Fibroblast of peridontal ligament (primary cell): ENCODE measurements around the gene ACSM4.
"Not testable (repeated sequence)": the region's sequence is repeated elsewhere in the genome, so short reads cannot be mapped to it uniquely, and the experiment has no call there.

Experiments used
- DNase-seq: peaks from one replicate; pipeline ENCODE4 v3.0.0-alpha.2; 2010; ENCODE audit errors: extremely low read depth

Gene ACSM4, protein sequence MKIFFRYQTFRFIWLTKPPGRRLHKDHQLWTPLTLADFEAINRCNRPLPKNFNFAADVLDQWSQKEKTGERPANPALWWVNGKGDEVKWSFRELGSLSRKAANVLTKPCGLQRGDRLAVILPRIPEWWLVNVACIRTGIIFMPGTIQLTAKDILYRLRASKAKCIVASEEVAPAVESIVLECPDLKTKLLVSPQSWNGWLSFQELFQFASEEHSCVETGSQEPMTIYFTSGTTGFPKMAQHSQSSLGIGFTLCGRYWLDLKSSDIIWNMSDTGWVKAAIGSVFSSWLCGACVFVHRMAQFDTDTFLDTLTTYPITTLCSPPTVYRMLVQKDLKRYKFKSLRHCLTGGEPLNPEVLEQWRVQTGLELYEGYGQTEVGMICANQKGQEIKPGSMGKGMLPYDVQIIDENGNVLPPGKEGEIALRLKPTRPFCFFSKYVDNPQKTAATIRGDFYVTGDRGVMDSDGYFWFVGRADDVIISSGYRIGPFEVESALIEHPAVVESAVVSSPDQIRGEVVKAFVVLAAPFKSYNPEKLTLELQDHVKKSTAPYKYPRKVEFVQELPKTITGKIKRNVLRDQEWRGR

DNA sequence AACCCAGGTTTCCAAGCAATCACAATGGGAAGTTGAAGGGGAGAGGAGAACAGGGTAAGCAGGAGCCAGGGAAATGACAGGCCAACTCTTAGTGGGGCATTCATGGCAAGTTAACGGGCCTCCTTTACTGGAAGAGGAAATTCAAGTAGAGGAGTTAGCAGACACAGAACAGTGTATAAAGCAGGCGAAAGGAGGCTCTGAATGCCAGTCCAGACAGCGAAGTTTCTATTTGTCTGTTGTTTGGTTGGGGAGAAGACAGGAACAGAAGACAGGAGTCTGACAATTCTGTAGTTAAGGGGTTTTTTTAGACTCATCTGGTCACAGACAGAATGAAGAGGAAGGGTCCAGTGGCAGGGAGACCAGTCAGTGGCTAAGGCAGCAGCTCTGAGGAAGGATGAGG lies at the start of gene ACSM4:
TSS of gene ACSM4 (plus strand) at position 301 of the 400 bp plus-strand sequence. CDS start 260 bp downstream, outside the sequence.
- no peak for DNase-seq

DNA sequence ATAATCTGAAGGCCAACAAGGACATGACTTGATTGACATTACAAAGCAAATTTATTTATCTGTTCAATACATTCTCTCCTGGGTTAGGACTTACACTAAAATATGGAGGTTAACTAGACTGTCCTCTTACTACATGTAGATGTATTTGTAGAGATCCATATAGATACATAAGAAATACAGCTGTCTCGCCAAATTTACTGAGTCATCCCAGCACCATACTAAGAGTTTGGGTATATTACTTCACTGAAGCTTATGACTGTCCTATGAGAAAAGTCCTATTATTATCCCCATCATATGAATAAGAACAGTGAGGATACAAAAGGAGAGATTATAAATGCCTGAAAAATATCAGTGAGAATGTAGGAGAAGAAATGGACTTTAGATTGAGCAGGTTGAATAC lies 44.8 kb upstream of the ACSM4 start:
- no peak for DNase-seq

DNA sequence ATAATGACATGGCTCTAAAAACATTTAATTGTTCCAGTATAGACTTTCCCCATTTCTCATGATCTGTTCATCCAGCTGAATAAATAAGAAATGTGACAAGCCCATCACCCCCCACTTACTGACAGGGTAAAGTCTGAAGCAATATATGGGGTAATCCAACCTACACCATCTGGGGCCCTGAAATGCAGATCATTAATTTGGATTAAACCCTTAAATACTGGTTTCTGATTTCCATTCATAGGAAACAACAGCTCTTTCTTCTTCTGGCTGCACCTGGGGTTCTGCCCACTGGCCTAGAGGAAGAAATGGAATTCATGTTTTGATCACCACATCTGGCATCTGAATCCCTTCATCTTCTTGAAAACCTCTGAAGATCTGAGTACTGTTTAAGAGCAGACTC lies 39.3 kb upstream of the ACSM4 start:
- DNase-seq, result no peak

DNA sequence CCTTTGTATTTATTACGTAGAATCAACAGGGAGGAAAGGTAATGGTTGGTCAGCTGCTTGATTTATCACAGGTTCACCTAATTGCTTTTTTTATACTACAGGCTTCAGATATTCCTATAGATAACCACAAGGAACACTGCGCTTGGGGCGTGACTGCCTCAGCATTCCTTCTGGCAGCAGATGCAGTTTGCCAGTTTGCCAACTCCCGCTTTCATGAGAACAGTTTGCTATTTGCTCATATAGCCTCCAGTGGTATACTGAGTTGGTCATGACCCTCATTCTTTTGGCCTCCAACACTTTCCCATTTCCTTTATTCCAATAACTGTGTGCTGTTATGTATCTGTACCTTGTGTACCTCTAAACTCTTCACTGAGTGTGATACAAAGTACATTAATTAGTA lies 38.6 kb upstream of the ACSM4 start:
- no peak for DNase-seq

DNA sequence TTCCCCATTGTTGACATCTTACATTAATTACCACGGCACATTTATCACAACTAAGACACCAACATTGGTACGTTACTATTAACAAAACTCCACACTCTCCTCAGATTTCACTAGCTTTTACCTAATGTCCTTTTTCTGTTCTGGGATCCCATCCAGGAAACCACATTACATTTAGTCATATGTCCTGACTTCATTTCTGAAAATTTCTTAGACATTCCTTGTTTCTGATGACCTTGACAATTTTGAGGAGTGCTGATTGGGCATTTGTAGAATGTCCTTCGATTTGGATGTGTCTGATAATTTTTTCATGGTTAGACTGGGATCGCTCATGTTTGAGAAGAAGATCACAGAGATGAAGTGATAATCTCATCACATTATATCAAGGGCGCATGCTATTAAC lies 34.6 kb upstream of the ACSM4 start:
- DNase-seq, result peak; percentile 2

DNA sequence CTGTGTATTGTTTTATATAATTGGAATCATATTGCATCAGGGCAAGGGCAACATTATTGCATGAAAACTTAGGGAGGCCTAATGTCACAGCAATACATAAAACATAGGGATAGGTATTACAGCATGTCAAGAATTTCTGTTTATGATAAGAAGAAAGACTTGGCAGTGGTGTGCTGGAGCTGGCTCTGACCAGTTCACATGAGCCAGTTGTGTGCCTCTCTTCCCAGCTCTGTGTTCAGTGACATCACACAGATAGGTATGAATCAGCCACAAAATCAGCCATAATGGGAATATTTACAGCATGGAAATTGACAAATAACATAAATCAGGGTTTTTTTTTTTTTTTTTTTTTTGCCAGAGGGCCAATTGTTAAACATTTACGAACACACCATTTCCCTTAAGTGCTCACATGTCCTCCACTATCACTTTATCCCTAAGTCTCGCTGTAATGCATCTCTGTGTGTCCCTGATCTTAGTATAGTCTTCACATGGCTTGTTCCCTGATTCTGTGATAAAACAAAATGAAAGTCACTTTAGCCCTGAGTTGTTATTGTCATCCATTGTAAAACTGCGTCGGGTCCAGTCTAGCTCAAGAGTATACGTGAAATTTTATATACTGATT lies 31.9 kb upstream of the ACSM4 start:
- no peak for DNase-seq

DNA sequence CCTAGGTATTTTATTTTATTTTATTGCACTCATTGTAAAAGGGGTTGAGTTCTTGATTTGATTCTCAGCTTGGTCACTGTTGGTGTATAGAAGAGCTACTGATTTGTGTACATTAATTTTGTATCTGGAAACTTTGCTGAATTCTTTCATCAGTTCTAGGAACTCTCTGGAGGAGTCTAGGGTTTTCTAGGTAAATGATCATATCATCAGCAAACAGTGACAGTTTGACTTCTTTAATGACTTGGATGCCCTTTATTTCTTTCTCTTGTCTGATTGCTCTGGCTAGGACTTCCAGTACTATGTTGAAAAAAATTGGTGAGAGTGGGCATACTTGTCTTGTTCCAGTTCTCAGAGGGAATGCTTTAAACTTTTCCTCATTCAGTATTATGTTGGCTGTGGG lies 28.4 kb upstream of the ACSM4 start:
- DNase-seq, result not testable (repeated sequence)

DNA sequence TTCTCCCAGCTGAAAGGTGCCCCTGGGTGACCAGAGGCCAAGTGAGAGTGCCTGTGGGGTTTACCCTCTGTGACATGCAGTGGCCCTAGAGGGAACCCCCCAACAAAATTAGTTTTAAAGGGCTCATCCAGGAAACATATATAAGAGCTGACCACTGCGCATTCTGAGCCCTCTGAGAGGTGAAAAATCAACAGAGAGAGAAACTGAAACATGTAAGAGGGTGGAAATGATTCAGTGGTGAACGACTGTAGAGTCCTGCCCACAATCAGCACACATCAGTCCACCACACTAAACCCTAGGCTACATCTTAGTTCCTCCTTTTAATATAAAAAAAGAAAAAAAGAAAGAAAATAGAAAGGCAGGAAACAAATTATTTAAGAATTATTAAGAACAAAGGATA lies 21.0 kb upstream of the ACSM4 start:
- no peak for DNase-seq

DNA sequence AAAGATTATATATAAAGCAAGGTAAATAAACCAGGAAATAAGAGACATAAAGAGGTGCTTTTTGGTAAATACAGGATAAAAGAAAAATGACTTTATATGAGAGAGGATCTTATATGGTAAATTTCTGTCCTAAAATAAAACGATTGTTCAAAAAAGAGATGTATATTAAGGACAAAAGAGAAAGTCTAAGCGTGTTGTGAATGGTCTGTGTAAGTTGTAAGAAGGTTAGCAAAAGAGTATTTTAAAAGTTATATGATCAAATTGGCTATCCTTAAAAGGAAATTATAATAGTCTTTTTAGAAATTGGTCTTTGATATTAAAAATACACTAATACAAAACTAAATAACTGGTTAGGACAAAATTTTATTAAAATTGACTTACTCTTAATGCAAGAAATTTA lies 14.1 kb upstream of the ACSM4 start:
- peak; percentile 1 for DNase-seq

DNA sequence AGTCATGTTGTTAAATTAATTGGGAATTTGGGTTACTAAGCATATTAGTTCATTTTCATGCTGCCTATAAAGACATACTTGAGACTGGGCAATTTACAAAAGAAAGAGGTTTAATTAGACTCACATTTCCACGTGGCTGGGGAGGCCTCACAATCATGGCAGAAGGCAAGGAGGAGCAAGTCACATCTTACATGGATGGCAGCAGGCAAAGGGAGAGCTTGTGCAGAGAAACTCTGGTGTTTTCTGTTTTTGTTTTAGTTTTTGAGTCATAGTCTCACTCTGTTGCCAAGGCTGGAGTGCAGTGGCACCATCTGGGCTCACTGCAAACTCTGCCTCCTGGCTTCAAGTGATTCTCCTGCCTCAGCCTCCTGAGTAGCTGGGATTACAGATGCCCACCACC lies 13.3 kb upstream of the ACSM4 start:
- not testable (repeated sequence) for DNase-seq

DNA sequence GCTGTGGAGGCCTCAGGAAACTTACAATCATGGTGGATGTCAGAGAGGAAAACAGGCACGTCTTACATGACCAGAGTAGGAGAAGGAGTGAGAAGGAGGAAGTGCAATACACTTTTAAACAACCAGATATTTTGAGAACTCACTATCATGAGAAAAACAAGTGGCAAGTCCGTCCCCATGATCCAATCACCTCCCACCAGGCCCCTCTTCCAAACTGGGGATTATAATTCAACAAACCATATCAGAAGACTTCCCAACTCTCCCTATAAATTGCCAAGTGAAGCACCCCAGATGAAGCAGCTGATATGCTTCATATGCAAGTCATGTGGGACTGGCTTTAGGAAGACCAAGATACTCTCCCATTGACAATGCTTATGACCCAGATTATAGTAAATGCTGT lies 11.6 kb upstream of the ACSM4 start:
- DNase-seq, result no peak

DNA sequence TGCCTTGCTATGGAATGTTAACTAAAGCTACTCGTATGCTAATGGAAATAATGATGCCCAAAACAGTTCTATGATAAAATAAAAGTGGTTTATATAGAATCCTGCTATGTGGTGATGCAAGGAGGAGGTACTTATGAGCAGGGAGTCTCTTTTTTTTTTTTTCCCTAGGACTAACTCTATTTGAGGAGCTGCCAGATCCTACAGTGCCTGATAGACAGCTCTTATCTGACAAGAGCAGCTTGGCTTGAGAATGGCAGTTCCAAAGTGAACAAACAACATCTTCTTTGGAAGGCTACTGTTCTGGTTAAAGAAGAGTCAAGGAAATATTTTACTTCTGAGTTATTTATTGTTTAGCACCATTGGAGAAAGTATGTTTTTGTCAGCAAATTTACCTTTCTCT lies 10.2 kb upstream of the ACSM4 start:
- no peak for DNase-seq

DNA sequence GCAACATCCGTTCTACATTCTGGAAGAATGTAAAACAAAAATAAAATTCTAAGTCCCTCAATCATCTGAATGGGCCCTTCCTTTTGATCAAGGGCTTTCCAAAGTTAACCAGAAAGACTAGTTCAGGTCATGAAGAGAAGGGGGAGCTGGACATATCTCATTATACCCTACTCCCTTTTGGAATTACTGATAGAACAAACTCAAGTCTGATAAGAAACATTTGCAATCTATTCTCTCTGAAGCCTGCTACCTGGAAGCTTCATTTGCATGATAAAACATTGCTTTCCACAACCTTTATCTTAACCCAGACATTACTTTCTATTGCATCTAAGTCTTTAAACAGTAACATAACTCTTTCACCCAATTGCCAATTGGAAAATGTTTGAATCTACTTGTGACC lies 8.3 kb upstream of the ACSM4 start:
- no peak for DNase-seq

DNA sequence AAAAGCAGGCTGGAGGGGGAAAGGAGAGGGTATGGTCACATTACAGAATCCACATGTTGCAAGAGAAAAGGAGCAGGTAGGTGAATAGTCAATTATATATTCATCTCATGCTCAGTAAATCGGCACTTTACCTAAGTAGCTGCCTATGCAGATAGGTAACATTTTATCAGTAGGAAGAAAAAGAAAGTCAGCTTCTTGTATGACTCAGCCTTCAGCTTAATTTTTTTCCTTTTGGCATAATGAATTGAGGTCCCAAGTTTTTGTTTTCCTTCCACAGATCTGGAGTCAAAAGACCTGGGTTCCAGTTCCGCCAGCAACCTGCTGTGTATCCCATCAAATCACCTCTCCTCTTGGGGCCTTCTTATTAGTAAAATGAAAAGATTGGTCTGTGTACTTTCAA lies 6.0 kb upstream of the ACSM4 start:
- DNase-seq, result no peak

DNA sequence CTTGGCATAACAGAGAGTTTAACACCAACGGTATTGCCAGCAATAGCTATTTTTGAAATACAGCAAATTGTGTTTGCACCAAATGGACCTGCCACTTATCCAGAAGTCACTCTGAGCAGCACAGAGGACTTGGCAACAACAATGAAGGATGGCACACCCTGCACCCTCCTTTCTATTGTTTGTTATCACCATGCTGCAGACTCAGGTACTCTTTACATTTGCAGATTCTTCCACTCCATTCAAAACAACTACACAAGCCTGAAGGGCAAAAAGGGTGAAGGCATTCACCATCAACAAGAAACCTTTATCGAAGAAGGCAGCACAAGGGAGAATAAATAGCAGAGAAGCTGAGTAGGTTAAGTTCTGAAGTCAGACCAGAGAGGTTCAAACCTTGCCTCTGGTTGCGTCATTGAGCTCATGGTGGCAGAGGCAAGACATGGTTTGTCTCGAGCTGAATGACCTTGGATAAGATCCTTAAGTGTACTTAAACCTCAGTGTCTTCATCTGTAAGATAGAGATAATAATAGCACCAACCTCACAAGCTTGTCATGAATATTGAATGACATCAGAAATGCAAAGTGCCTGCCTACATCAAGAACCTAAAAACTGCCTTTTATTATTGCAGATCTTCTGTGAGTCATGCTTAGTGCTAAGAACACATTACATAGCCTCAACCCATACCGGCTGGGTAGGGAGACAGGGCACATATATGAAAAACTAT lies 1.4 kb upstream of the ACSM4 start:
- no peak for DNase-seq

DNA sequence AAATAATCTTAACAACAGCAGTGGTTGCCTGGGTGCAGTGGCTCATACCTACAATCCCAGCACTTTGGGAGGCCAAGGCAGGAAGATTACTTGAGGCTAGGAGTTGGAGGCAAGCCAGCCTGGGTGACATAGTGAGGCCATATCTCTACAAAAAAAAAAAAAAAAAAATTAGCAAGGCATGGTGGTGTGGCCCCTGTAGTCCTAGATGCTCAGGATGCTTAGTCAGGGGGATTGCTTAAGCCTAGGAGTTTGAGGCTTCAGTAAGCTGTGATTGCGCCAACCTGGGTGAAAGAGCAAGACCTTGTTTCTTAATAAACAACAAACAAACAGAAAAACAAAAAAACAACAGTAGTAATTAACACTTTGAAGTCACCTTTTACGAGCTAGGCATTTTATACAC lies 642 bp upstream of the ACSM4 start:
- no peak for DNase-seq

DNA sequence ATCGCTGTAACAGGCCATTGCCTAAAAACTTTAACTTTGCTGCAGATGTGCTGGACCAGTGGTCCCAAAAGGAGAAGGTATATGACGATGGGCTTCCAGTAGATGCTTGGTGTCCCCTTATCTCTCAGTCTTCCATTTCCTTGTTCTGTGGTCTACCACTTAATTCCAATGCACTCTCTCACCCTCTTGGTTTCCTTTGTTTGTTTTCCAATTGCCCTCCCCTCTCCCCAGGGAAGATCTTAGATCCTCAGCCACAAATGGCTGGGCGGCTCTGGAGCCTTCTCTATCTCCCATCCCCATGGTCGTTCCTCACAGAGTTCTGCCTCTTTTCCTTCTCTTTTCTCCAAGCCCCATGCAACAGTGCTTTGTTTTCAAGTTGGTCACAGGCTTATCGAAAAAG lies 584 bp downstream of the ACSM4 start:
- DNase-seq, result no peak

DNA sequence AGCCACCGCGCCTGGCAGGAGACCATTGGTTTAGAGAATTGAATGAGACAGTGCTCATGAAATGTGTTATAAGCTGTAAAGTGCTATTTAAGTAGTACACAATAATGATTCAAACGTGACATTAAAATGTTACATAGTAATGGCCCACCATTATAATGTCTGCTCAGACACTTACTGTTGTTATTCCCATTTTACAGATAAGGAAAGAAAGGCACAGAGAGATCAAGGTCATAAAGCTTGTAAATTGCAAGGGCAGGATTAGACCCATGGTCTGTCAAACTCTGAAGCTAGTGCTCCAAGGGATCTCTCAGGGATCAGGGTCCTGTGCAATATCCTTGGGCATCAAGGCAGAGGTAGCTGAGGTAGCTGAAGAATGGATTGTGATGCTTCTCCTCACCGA lies 6.2 kb downstream of the ACSM4 start:
- DNase-seq, result no peak

DNA sequence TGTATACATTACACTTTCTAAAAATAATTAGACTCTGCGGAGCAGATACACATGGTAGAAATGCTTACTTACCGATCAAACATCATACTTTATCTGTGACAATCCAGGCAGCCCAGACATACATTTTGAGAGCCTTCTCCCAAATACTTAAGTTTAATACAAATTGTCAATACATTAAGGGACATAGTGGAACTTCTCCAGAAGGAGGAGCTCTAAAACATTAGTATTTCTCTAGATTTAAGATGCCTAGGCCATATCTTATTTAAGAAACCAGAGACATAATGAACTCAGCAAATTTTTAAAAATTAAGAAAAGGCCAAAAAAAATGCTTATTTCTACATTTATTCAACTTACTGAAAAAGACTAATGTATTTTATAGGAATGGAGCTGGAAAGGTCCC lies 16.1 kb downstream of the ACSM4 start:
- DNase-seq, result no peak

DNA sequence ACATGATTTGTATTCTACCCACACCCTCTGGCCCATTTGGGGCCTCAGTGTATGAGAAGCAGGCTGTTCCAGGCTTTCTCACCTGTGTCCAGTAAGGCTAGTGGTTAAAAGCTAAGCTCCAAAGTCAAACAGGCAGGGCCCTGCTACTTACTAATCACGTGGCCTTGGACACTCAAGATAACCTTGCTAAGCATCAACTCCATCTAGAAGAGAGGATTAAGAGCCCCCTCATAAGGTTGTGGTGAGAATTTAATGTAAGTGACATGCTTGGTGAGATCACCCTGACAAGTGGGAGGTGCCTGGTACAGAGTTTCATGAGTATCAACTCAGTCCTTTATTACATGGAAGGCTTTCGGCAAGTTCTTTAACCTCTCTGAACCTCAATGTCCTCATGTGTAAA lies 17.8 kb downstream of the ACSM4 start:
- no peak for DNase-seq

DNA sequence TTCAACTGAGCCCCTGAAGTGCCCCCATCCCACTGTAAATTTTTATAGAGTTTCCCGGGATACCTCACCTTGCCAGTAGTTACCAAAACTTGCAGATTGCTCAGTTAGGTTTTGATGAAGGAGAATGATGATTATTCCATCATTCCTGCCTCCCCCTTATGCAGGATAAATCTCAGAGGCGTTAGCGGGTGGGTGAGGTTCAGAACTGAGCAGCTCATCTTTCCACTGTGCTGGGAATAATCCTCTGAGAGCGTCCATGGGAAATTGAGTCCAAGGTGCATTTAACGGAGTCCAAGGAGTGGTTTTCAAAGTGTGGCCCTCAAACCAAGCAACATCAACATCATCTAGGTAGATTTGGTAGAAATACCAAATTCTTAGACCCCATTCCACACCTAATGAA lies 18.7 kb downstream of the ACSM4 start:
- DNase-seq, result no peak

DNA sequence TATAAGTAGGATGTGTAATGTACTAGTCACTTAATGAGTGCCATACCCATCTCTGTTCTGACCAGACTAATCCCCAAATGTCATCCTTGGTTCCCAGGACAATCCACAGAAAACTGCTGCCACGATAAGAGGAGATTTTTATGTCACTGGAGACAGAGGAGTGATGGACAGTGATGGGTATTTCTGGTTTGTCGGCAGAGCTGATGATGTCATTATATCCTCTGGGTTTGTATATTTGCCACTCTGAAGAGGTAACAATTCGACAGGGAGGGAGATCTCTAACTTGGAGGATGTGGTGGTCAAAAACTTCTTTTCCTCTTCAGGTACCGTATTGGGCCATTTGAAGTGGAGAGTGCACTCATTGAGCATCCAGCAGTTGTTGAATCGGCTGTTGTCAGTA lies 20.3 kb downstream of the ACSM4 start:
- no peak for DNase-seq

DNA sequence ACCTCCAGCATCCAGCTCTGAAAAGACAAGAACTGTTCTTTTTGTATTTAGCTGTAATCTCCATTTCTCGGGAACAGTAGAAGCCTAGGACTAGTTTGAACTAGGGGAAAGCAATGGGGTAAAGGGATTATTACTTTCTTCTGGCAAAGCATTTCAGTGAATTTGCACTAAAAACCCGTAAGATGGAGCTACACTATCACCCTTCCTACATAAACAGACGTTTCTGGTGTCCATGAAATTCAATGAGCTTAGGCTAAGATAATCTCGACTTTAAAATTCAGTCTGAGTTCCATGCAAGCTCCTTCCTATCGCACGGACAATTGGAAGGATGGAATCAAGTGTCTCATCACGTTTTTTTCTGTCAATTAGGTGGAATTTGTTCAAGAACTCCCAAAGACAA lies 24.0 kb downstream of the ACSM4 start:
- DNase-seq, result peak; percentile 42
